ENCODE measurements around the gene SLC37A2.
"Not testable (repeated sequence)": the region's sequence is repeated elsewhere in the genome, so short reads cannot be mapped to it uniquely, and the experiment has no call there.

Gene SLC37A2
- total RNA-seq, result 0.24 to 0.35 reads per million in 2 donors

GRCh38 chr11:125062931-125063428 is at the start of gene SLC37A2:
TSS of gene SLC37A2 (plus strand) at chr11:125063305. CDS start at chr11:125063368, 63 bp downstream.
- DNase-seq, result no peak

GRCh38 chr11:125016413-125016812 is 46.7 kb upstream of the SLC37A2 start:
- DNase-seq, result no peak

- DNase-seq, result no peak
Observed at GRCh38 chr11:125020342-125020741, 42.8 kb upstream of the SLC37A2 start.

- DNase-seq, result no peak
Observed at GRCh38 chr11:125022551-125022950, 40.6 kb upstream of the SLC37A2 start.

- DNase-seq, result no peak
Observed at GRCh38 chr11:125025968-125026367, 37.1 kb upstream of the SLC37A2 start.

- DNase-seq, result not testable (repeated sequence)
Observed at GRCh38 chr11:125029431-125029830, 33.7 kb upstream of the SLC37A2 start.

- no peak for DNase-seq
Observed at GRCh38 chr11:125036933-125037332, 26.2 kb upstream of the SLC37A2 start.

GRCh38 chr11:125049164-125049792 is 13.8 kb upstream of the SLC37A2 start:
- no peak for DNase-seq

GRCh38 chr11:125052047-125052446 is 11.1 kb upstream of the SLC37A2 start:
- no peak for DNase-seq

- no peak for DNase-seq
Observed at GRCh38 chr11:125053167-125053566, 9.9 kb upstream of the SLC37A2 start.

- no peak for DNase-seq
Observed at GRCh38 chr11:125055107-125055715, 7.9 kb upstream of the SLC37A2 start.

- DNase-seq, result not testable (repeated sequence)
Observed at GRCh38 chr11:125056111-125056510, 7.0 kb upstream of the SLC37A2 start.

GRCh38 chr11:125056931-125057692 is 6.0 kb upstream of the SLC37A2 start:
- no peak for DNase-seq

GRCh38 chr11:125057693-125058016 is 5.5 kb upstream of the SLC37A2 start:
- DNase-seq, result no peak

- DNase-seq, result no peak
Observed at GRCh38 chr11:125061281-125061680, 1.8 kb upstream of the SLC37A2 start.

GRCh38 chr11:125062218-125062930 is 731 bp upstream of the SLC37A2 start:
- DNase-seq, result no peak

GRCh38 chr11:125063429-125064043 is 431 bp downstream of the SLC37A2 start:
- no peak for DNase-seq

GRCh38 chr11:125064070-125064469 is 965 bp downstream of the SLC37A2 start:
- no peak for DNase-seq

- no peak for DNase-seq
Observed at GRCh38 chr11:125068368-125068767, 5.3 kb downstream of the SLC37A2 start.

GRCh38 chr11:125069008-125069407 is 5.9 kb downstream of the SLC37A2 start:
- DNase-seq, result no peak

GRCh38 chr11:125069796-125070195 is 6.7 kb downstream of the SLC37A2 start:
- no peak for DNase-seq

- DNase-seq, result no peak
Observed at GRCh38 chr11:125070699-125071254, 7.7 kb downstream of the SLC37A2 start.

Measured in T-helper 9 cell (primary cell).